Measurements from ENCODE around the gene SLC6A12. TPM values are rescaled to one million over a fixed set of nuclear protein-coding genes. Genes with fewer than 3 reads are reported as not detected.
"Not testable (repeated sequence)": the region's sequence is repeated elsewhere in the genome, so short reads cannot be mapped to it uniquely, and the experiment has no call there.

SLC6A12 gene
- 0.10 TPM for total RNA-seq

GRCh38 chr12:214003-214741, at the start of gene SLC6A12:
Gene SLC6A12, minus strand, starts transcription at chr12:214157. Its CDS starts 4,171 bp downstream, at chr12:209986.
- DNase-seq = no peak

- DNase-seq = no peak
Observed at GRCh38 chr12:263574-263973, 49.6 kb upstream of the SLC6A12 start.

GRCh38 chr12:262817-263216, 48.9 kb upstream of the SLC6A12 start, which contains the start of gene SLC6A13:
Gene SLC6A13, minus strand, starts transcription at chr12:262836. Its CDS starts 2,784 bp downstream, at chr12:260052.
- no peak for DNase-seq

- no peak for DNase-seq
Observed at GRCh38 chr12:262113-262512, 48.2 kb upstream of the SLC6A12 start.

- no peak for DNase-seq
Observed at GRCh38 chr12:257521-258321, 43.8 kb upstream of the SLC6A12 start.

GRCh38 chr12:256958-257357, 43.0 kb upstream of the SLC6A12 start:
- DNase-seq = no peak

- DNase-seq = peak; percentile 23
Observed at GRCh38 chr12:256225-256624, 42.3 kb upstream of the SLC6A12 start.

GRCh38 chr12:254912-255311, 41.0 kb upstream of the SLC6A12 start:
- DNase-seq = no peak

- no peak for DNase-seq
Observed at GRCh38 chr12:254039-254438, 40.1 kb upstream of the SLC6A12 start.

- no peak for DNase-seq
Observed at GRCh38 chr12:253116-253831, 39.3 kb upstream of the SLC6A12 start.

GRCh38 chr12:252636-253035, 38.7 kb upstream of the SLC6A12 start:
- DNase-seq = no peak

GRCh38 chr12:247271-247670, 33.3 kb upstream of the SLC6A12 start:
- no peak for DNase-seq

GRCh38 chr12:243381-243780, 29.4 kb upstream of the SLC6A12 start:
- no peak for DNase-seq

- no peak for DNase-seq
Observed at GRCh38 chr12:242496-242895, 28.5 kb upstream of the SLC6A12 start.

GRCh38 chr12:241266-241665, 27.3 kb upstream of the SLC6A12 start:
- DNase-seq = no peak

- DNase-seq = no peak
Observed at GRCh38 chr12:240566-240965, 26.6 kb upstream of the SLC6A12 start.

- no peak for DNase-seq
Observed at GRCh38 chr12:238736-239398, 24.9 kb upstream of the SLC6A12 start.

- DNase-seq = no peak
Observed at GRCh38 chr12:238116-238515, 24.2 kb upstream of the SLC6A12 start.

- DNase-seq = no peak
Observed at GRCh38 chr12:237026-237815, 23.3 kb upstream of the SLC6A12 start.

- no peak for DNase-seq
Observed at GRCh38 chr12:236445-236844, 22.5 kb upstream of the SLC6A12 start.

- not testable (repeated sequence) for DNase-seq
Observed at GRCh38 chr12:235967-236366, 22.0 kb upstream of the SLC6A12 start.
